Parathyroid adenoma (tissue), 2 donors: ENCODE results near the gene ROBO4.

Experiments used
- H2AFZ ChIP-seq: fragments of 300-600 bp; sonication (generic); one replicate; pipeline ENCODE4 v1.7.0; 2017; ENCODE audit warnings: antibody characterized with exemption, mild to moderate bottlenecking
- H3K27ac ChIP-seq: fragments of 300-600 bp; sonication (generic); one replicate; pipeline ENCODE4 v1.7.0; 2017
- H3K27me3 ChIP-seq: fragments of 300-600 bp; sonication (generic); one replicate; pipeline ENCODE4 v1.7.0; 2017; ENCODE audit warnings: low read length; ENCODE audit not compliant: control insufficient read depth, insufficient read depth
- H3K36me3 ChIP-seq: fragments of 300-600 bp; sonication (generic); one replicate; pipeline ENCODE4 v1.7.0; 2017; ENCODE audit warnings: low read length; ENCODE audit not compliant: control insufficient read depth, insufficient read depth
- H3K4me1 ChIP-seq: fragments of 300-600 bp; sonication (generic); one replicate; pipeline ENCODE4 v1.7.0; 2017; ENCODE audit warnings: control low read depth
- H3K4me2 ChIP-seq: fragments of 300-600 bp; sonication (generic); one replicate; pipeline ENCODE4 v1.7.0; 2017; ENCODE audit warnings: low read length
- H3K4me3 ChIP-seq: fragments of 300-600 bp; sonication (generic); one replicate; pipeline ENCODE4 v1.7.0; 2017; ENCODE audit warnings: low read depth, low read length
- H3K79me2 ChIP-seq: fragments of 300-600 bp; sonication (generic); one replicate; pipeline ENCODE4 v1.7.0; 2017; ENCODE audit warnings: control low read depth
- H3K9ac ChIP-seq: fragments of 300-600 bp; sonication (generic); one replicate; pipeline ENCODE4 v1.7.0; 2017; ENCODE audit warnings: mild to moderate bottlenecking
- H3K9me3 ChIP-seq: fragments of 300-600 bp; sonication (generic); one replicate; pipeline ENCODE4 v1.7.0; 2017; ENCODE audit warnings: low read length; ENCODE audit not compliant: control insufficient read depth
- CTCF ChIP-seq: fragments of 300-600 bp; sonication (generic); IDR thresholded peaks from one replicate; pipeline ENCODE4 v1.7.0; 2017; ENCODE audit warnings: antibody characterized with exemption, mild to moderate bottlenecking
- donor health status: primary hyperparathyroidism.

The ROBO4 gene

DNA sequence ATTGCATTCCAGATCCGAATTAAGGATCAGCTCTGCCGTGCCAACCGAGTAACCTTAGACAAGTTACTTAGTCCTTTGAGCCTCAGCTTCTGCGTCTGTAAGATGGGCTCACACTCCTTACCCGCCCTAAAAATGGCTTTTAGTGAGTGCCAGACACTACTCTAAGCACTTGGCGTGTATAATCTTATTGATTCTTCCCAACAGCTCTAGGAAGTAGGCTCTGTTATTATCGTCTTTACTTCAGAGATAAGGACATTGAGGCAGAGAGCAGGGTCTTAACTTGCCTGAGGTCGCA, 54.1 kb downstream of the ROBO4 start:
- H3K4me2 ChIP-seq: no peak overlapping the region
- H3K9me3 ChIP-seq: no peaks in the 10 kb centered on the region
- no peaks in the 10 kb centered on the region for H3K4me1 ChIP-seq
- no peaks in the 10 kb centered on the region for H3K79me2 ChIP-seq
- no peak overlapping the region for H3K9ac ChIP-seq
- no peaks in the 10 kb centered on the region for H3K36me3 ChIP-seq
- no peak overlapping the region for H3K4me3 ChIP-seq
- peaks cover 4% of the 10 kb centered on the region for H3K27me3 ChIP-seq
- no peak overlapping the region for H2AFZ ChIP-seq
- no peak overlapping the region for H3K27ac ChIP-seq
- TF ChIP-seq CTCF: no peak

- no peaks in the 10 kb centered on the region for H3K79me2 ChIP-seq
- no peak overlapping the region for H3K9ac ChIP-seq
- H3K4me2 ChIP-seq: no peak overlapping the region
- H3K27me3 ChIP-seq: peaks cover 4% of the 10 kb centered on the region
- H3K36me3 ChIP-seq: no peaks in the 10 kb centered on the region
- no peak overlapping the region for H3K4me3 ChIP-seq
- H3K27ac ChIP-seq: no peak overlapping the region
- TF ChIP-seq CTCF: no peak
- no peak overlapping the region for H2AFZ ChIP-seq
- no peaks in the 10 kb centered on the region for H3K4me1 ChIP-seq
- H3K9me3 ChIP-seq: no peaks in the 10 kb centered on the region
Observed at GRCh38 chr11:124842305-124842704, 55.4 kb downstream of the ROBO4 start.

DNA sequence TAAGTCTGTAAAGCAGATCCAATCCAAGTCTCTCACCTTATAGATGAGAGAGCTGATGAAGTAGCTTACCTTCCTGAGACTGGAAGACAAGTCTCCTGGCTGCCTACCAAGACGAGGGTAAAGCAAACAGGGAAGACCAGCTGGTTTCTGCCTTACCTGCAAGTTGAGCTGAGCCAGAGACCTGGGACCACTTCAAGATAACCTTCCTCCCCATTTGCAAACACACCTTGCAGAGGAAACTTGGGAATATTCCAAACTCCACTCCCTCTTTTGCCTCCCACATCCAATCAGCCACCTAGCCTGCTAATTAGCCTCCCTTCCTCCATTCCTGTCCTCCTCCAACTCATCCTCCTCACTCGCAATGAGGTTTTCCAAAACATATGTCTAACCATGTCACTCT, 55.8 kb downstream of the ROBO4 start:
- no peak overlapping the region for H3K4me2 ChIP-seq
- H3K36me3 ChIP-seq: no peaks in the 10 kb centered on the region
- no peak overlapping the region for H3K9ac ChIP-seq
- H3K9me3 ChIP-seq: no peaks in the 10 kb centered on the region
- no peak overlapping the region for H3K27ac ChIP-seq
- H2AFZ ChIP-seq: no peak overlapping the region
- H3K79me2 ChIP-seq: no peaks in the 10 kb centered on the region
- H3K4me3 ChIP-seq: no peak overlapping the region
- peaks cover 4% of the 10 kb centered on the region for H3K27me3 ChIP-seq
- H3K4me1 ChIP-seq: no peaks in the 10 kb centered on the region
- no peak for TF ChIP-seq CTCF

DNA sequence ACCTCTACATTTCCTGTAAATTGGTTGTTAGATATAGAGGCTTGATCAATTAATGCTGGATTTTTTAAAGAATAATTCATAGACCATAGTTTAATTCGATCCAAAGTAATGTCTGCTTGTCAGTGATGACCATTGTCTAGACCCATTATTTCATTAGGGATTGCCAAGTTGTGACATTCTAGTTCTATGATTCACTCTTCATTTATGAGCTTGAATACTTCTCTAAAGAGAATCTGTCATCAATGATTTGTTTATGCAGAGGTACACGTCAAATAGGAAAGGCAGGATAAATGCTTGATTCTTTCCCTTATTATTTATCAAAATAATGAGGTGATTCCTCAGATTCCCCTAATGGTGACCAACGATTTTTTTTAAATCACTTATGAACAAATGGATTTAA, 56.5 kb downstream of the ROBO4 start:
- H3K27me3 ChIP-seq: peaks cover 4% of the 10 kb centered on the region

More for the DNA sequence above, 56.5 kb downstream of the ROBO4 start:
- Histone ChIP-seq H3K4me1 (no peaks in the 10 kb centered on the region), H2AFZ (no peak overlapping the region), H3K4me2 (no peak overlapping the region), H3K9me3 (no peaks in the 10 kb centered on the region), H3K27ac (no peak overlapping the region), H3K9ac (no peak overlapping the region), H3K36me3 (no peaks in the 10 kb centered on the region), H3K79me2 (no peaks in the 10 kb centered on the region), H3K4me3 (no peak overlapping the region)
- TF ChIP-seq CTCF: no peak
